HepG2 (cell line): ENCODE measurements around the gene DCLK1. TPM values are rescaled to one million over a fixed set of nuclear protein-coding genes. Genes with fewer than 3 reads are reported as not detected.

Experiments used
- ATAC-seq: fragments of 200-7000 bp; cut with Tn5 transposase; 3 replicates; pipeline ENCODE4 v1.9.1; 2020; ENCODE audit warnings: mild to moderate bottlenecking, moderate library complexity
- BruUV-seq: library from RNA; stranded (reverse); fragments of 400-500 nt; replicated peaks from 2 replicates; lab custom pipeline; 2021; lab: Mats Ljungman, UMichigan
- CTCF ChIA-PET: fragments of 300-600 bp; formaldehyde crosslinking; extraction: SDS; loops from one replicate; lab custom pipeline; 2021; ENCODE audit warnings: low total read pairs, inconsistent platforms, low intra/inter-chr PET ratio; lab: Yijun Ruan, JAX
- POLR2A ChIA-PET: fragments of 350-600 bp; sonication (Branson Sonifier 250); formaldehyde crosslinking; loops from one replicate; lab custom pipeline; 2020; ENCODE audit warnings: antibody characterized with exemption, inconsistent platforms; lab: Yijun Ruan, JAX
- DNase-seq: peaks from one replicate; pipeline ENCODE4 v3.0.0-alpha.2; 2015; ENCODE audit warnings: low spot score
- FAIRE-seq: peaks from 3 replicates; lab custom pipeline; 2011; peaks lifted over from hg19 to GRCh38; lab: Jason Lieb, UNC
- H2AFZ ChIP-seq: one replicate; pipeline ENCODE4 v1.6.1; 2011; ENCODE audit warnings: low read length, inconsistent platforms
- H3K27ac ChIP-seq: fragments of 300-600 bp; 3 replicates; pipeline ENCODE4 v1.8.0; 2011; ENCODE audit warnings: mixed run types, mild to moderate bottlenecking, mixed read lengths, low read length, inconsistent platforms; ENCODE audit not compliant: insufficient read depth; ENCODE audit errors: extremely low read length
- H3K27me3 ChIP-seq, 2 experiments: fragments of 200-600 bp in 1 of 2; 2 replicates in 1 of 2; 3 replicates in 1 of 2; pipeline versions ENCODE4 v1.6.0 to v1.8.0; 2011; ENCODE audit warnings: low read length in 2 of 2, mild to moderate bottlenecking in 2 of 2, moderate library complexity in 2 of 2, inconsistent platforms in 1 of 2; ENCODE audit not compliant: insufficient read depth in 2 of 2, control insufficient read depth in 1 of 2
- H3K36me3 ChIP-seq, 2 experiments: fragments of 200-600 bp in 1 of 2; replicated peaks in 1 of 2; 2 replicates in 1 of 2; 3 replicates in 1 of 2; pipeline versions ENCODE4 v1.5.1 to v1.8.0; 2011; ENCODE audit warnings: low read length in 2 of 2, inconsistent platforms in 1 of 2; ENCODE audit not compliant: insufficient read depth in 2 of 2, control insufficient read depth in 1 of 2
- H3K4me1 ChIP-seq: 2 replicates; pipeline ENCODE4 v1.5.1; 2012; ENCODE audit warnings: low read length, inconsistent platforms; ENCODE audit not compliant: insufficient read depth
- H3K4me2 ChIP-seq: 2 replicates; pipeline ENCODE4 v1.6.0; 2011; ENCODE audit warnings: low read depth, low read length, inconsistent platforms
- H3K4me3 ChIP-seq, 3 experiments: fragments of 200-600 bp in 1 of 3; sonication (generic), shearing (Covaris generic) in 1 of 3; replicated peaks in 1 of 3; 2 replicates each; pipeline ENCODE4 v1.5.1; 2011 to 2016; ENCODE audit warnings: low read length in 3 of 3, inconsistent platforms in 2 of 3, low read depth in 2 of 3, mild to moderate bottlenecking in 2 of 3, control low read depth in 1 of 3, mixed read lengths in 1 of 3; ENCODE audit not compliant: insufficient read depth in 1 of 3
- H3K79me2 ChIP-seq: one replicate; pipeline ENCODE4 v1.6.1; 2011; ENCODE audit warnings: low read length, inconsistent platforms; ENCODE audit not compliant: insufficient read depth
- H3K9ac ChIP-seq: 2 replicates; pipeline ENCODE4 v1.6.0; 2011; ENCODE audit warnings: mild to moderate bottlenecking, low read depth, low read length, inconsistent platforms; ENCODE audit not compliant: insufficient read depth
- H3K9me3 ChIP-seq: 2 replicates; pipeline ENCODE4 v1.5.1; 2012; ENCODE audit warnings: mild to moderate bottlenecking, low read length
- H4K20me1 ChIP-seq: 2 replicates; pipeline ENCODE4 v1.6.0; 2011; ENCODE audit warnings: inconsistent platforms, mild to moderate bottlenecking, low read length, moderate library complexity; ENCODE audit not compliant: insufficient read depth
- JUND ChIP-seq: sonication (generic); formaldehyde crosslinking; IDR thresholded peaks from 2 replicates; pipeline ENCODE4 v1.8.0; 2022; ENCODE audit warnings: mild to moderate bottlenecking, missing genetic modification reagents
- KLF13 ChIP-seq: sonication (generic); formaldehyde crosslinking; IDR thresholded peaks from 2 replicates; pipeline ENCODE4 v1.4.0; 2020; ENCODE audit warnings: mild to moderate bottlenecking, missing genetic modification reagents
- MAFK ChIP-seq, 2 experiments: IDR thresholded peaks in 1 of 2; conservative IDR thresholded peaks in 1 of 2; 2 replicates each; pipeline ENCODE4 v1.6.1; 2011; ENCODE audit warnings: improper control_type of control experiment in 2 of 2, low read length in 2 of 2
- MLX ChIP-seq: IDR thresholded peaks from 2 replicates; pipeline ENCODE4 v1.6.1; 2016
- NR2F1 ChIP-seq, 2 experiments: fragments of 450-650 bp in 1 of 2; formaldehyde crosslinking in 1 of 2; IDR thresholded peaks; 2 replicates each; pipeline versions ENCODE4 v1.5.0 to v1.6.1; 2016 to 2020; ENCODE audit warnings: mild to moderate bottlenecking in 1 of 2, missing compliant biosample characterization in 1 of 2, missing genetic modification reagents in 1 of 2, moderate library complexity in 1 of 2
- SRF ChIP-seq: IDR thresholded peaks from 2 replicates; pipeline ENCODE4 v1.6.1; 2011; ENCODE audit warnings: mild to moderate bottlenecking, low read depth, low read length, moderate library complexity
- STAG1 ChIP-seq: sonication (generic); formaldehyde crosslinking; IDR thresholded peaks from 2 replicates; pipeline ENCODE4 v1.4.0; 2020; ENCODE audit warnings: missing genetic modification reagents
- ZBTB39 ChIP-seq: sonication (generic); formaldehyde crosslinking; IDR thresholded peaks from 2 replicates; pipeline ENCODE4 v1.5.0; 2020; ENCODE audit warnings: missing genetic modification reagents
- WGBS: methylation state at CpG from one replicate; pipeline ENCODE4 v1.1.6; 2017; ENCODE audit warnings: low lambda C conversion rate; 5-methylcytosine and 5-hydroxymethylcytosine counted together
- in situ Hi-C: cut with HindIII; loops from 2 replicates; pipeline ENCODE4 v1.10.0; 2017; ENCODE audit warnings: low pct_unique_long_range_greater_than_20kb; ENCODE audit not compliant: extremely low pct_ligation_motif_present
- intact Hi-C: fragments of 100-400 bp; cut with micrococcal nuclease; formaldehyde crosslinking; loops from one replicate; pipeline ENCODE4 v1.10.0; 2022; ENCODE audit not compliant: unreplicated experiment
- polyA plus RNA-seq, 8 experiments: library from polyadenylated mRNA; depleted of rRNA in 3 of 8; stranded (reverse) in 7 of 8; unstranded in 1 of 8; fragments of >200 nt; fragmentation: Illumina TruSeq in 4 of 8; extraction: Trizol in 4 of 8; gene quantifications; 2 replicates each; pipeline versions ENCODE4 v1.2.1 to v1.2.3, GENCODE V29; 2011 to 2016; ENCODE audit warnings: low read depth in 4 of 8, missing spikeins in 1 of 8, mixed read lengths in 1 of 8; ENCODE audit not compliant: insufficient read depth in 1 of 8
- total RNA-seq, 5 experiments: library from RNA; depleted of rRNA; stranded (reverse); fragments of >200 nt; fragmentation: Illumina TruSeq; extraction: Trizol; gene quantifications; 2 replicates each; pipeline ENCODE4 v1.2.3, GENCODE V29; 2016; ENCODE audit warnings: low read depth in 1 of 5
- TF ChIP-seq, protein P1 (sequence below): sonication (generic); formaldehyde crosslinking; IDR thresholded peaks from 2 replicates; pipeline ENCODE4 v1.5.0; 2020; ENCODE audit warnings: mild to moderate bottlenecking, missing genetic modification reagents, moderate library complexity

DCLK1 gene
- total and polyA plus RNA-seq, 2 of the 13 experiments (the other 11 are each of a cell fraction or from before 2014, with no cell fraction given), result not detected

DNA sequence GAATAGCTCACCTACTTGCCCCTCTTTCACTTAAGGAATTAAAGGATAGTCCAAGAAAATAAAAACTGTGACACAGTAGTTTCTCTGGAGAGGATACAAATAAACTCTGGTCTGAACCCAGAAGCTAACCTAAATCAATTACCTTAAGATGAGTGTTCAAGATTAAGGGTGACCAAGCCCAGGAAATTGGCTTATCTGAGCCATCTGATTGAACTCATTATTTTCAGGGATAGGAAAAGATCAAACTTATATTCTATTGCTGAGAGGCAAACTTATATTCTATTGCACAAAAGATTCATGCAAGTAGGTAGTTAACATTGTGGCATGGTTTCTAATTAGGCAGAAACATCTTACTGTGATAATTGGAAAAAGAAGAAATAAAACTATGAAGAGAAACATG lies 175.1 kb downstream of the DCLK1 start (continued):
- no peak for TF ChIP-seq JUND (CRISPR knock-in tag)

- ATAC-seq, result no peak
- H3K36me3 ChIP-seq, result no peaks in the 10 kb centered on the region
- CTCF ChIA-PET, result no interaction called here
- FAIRE-seq, result no peak
- H3K27ac ChIP-seq, result no peak overlapping the region
- no peaks in the 10 kb centered on the region for H4K20me1 ChIP-seq
- in situ Hi-C loops (no loop called here), intact Hi-C loops (no loop called here)
- H3K9me3 ChIP-seq, result peaks cover 6% of the 10 kb centered on the region; the same call in 1 of the 2 replicates
- no TSS peak for BruUV-seq
- H3K27me3 ChIP-seq, result no peaks in the 10 kb centered on the region; a peak in 1 of 5 replicates
- H2AFZ ChIP-seq, result no peak overlapping the region
- POLR2A ChIA-PET, result no interaction called here
- H3K9ac ChIP-seq, result no peak overlapping the region
- TF ChIP-seq MAFK (conservative IDR thresholded peaks at IDR 0.05 in 1 of 2, IDR thresholded peaks at IDR 0.05 in 1 of 2; ENCODE audit: low read length in 2 of 2), result 0 out of 4 replicates have a peak, but pooled peaks of 1 of the 2 experiments have one; percentile 7
- TF ChIP-seq NR2F1 (CRISPR knock-in tag; IDR thresholded peaks at IDR 0.05), result no peak
- H3K4me2 ChIP-seq, result no peak overlapping the region
- H3K4me3 ChIP-seq, result no peak overlapping the region
- H3K79me2 ChIP-seq, result no peaks in the 10 kb centered on the region
- WGBS, result 12% methylated on average over 3 of the region's 3 CpGs
- DNase-seq, result no peak
- H3K4me1 ChIP-seq, result no peaks in the 10 kb centered on the region
Observed at GRCh38 chr13:35954207-35954560, 177.0 kb downstream of the DCLK1 start.

- ChIA-PET CTCF (no interaction called here), POLR2A (no interaction called here)
- H3K79me2 ChIP-seq, result no peaks in the 10 kb centered on the region
- in situ Hi-C loops (no loop called here), intact Hi-C loops (no loop called here)
- H4K20me1 ChIP-seq, result no peaks in the 10 kb centered on the region
- FAIRE-seq (no peak), DNase-seq (peak; percentile 12), ATAC-seq (peak; percentile 82)
- H3K4me1 ChIP-seq, result no peaks in the 10 kb centered on the region
- H3K9ac ChIP-seq, result no peak overlapping the region
- BruUV-seq, result no TSS peak
- 10% methylated on average over 12 of the region's 12 CpGs for WGBS
- no peak overlapping the region for H2AFZ ChIP-seq
- no peaks in the 10 kb centered on the region for H3K36me3 ChIP-seq
- no peaks in the 10 kb centered on the region; a peak in 1 of 5 replicates for H3K27me3 ChIP-seq
- H3K4me3 ChIP-seq, result no peak overlapping the region
- no peak overlapping the region for H3K4me2 ChIP-seq
- TF ChIP-seq ZBTB39 (no peak), KLF13 (CRISPR knock-in tag) (no peak), MLX (CRISPR knock-in tag) (no peak), SRF (peak; percentile 68; the same call in 1 of the 2 replicates), STAG1 (peak; percentile 16; the same call in 1 of the 2 replicates)
- TF ChIP-seq, protein P1, sequence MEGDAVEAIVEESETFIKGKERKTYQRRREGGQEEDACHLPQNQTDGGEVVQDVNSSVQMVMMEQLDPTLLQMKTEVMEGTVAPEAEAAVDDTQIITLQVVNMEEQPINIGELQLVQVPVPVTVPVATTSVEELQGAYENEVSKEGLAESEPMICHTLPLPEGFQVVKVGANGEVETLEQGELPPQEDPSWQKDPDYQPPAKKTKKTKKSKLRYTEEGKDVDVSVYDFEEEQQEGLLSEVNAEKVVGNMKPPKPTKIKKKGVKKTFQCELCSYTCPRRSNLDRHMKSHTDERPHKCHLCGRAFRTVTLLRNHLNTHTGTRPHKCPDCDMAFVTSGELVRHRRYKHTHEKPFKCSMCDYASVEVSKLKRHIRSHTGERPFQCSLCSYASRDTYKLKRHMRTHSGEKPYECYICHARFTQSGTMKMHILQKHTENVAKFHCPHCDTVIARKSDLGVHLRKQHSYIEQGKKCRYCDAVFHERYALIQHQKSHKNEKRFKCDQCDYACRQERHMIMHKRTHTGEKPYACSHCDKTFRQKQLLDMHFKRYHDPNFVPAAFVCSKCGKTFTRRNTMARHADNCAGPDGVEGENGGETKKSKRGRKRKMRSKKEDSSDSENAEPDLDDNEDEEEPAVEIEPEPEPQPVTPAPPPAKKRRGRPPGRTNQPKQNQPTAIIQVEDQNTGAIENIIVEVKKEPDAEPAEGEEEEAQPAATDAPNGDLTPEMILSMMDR (CRISPR knock-in tag), result peak; percentile 42; the same call in 1 of the 2 replicates
- H3K27ac ChIP-seq, result no peak overlapping the region
- peaks cover 6% of the 10 kb centered on the region; the same call in 1 of the 2 replicates for H3K9me3 ChIP-seq
Observed at GRCh38 chr13:35953537-35954206, 177.5 kb downstream of the DCLK1 start.
